ENCODE measurements around the gene MGAT4D.
"Not testable (repeated sequence)": the region's sequence is repeated elsewhere in the genome, so short reads cannot be mapped to it uniquely, and the experiment has no call there.

The MGAT4D gene

DNA sequence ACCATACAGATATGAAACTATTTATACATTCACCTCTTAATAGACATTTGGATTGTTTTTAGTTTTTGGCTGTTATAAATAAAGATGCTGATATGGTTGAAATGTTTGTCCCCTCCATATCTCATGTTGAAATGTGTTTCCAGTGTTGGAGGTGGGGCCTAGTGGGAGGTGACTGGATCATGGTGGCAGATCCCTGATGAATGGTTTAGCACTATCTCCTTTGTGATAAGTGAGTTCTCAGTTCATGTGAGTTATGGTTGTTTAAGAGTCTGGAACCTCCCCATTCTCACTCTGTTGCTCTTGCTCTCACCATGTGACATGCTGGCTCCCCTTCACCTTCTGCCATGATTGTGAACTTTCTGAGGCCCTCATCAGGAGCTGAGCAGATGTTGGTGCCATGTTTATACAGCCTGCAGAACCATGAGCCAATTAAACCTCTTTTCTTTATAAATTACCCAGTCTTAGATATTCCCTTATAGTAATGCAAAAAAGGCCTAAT is 58.4 kb downstream of the MGAT4D start:
- DNase-seq (ENCODE audit: low spot score) = no peak

DNA sequence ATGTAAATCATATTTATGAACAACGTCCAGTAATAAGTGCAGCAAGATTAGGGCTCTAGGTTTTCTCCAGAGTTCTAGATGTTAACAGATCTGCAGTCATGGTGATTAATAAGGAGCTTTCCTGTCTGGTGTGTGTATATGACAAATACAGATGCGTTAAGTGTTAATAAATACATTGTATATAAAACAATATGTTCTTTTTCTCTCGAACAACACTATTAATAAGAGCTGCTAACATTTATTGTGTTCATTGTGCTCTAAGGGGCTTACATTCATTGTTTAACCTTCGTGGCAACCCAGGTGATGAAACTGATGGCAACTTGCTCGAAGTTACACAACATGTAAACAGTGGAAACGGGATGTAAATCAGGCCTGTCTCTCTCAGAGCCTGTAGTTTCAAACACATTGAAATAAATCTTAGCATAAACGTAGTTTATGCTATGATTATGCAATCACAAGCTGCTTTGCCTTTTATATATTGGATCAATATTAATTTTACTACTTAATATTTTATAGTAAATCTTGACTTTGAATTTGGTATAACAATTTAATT is 70.1 kb downstream of the MGAT4D start:
- no peak for DNase-seq (ENCODE audit: low spot score)

DNA sequence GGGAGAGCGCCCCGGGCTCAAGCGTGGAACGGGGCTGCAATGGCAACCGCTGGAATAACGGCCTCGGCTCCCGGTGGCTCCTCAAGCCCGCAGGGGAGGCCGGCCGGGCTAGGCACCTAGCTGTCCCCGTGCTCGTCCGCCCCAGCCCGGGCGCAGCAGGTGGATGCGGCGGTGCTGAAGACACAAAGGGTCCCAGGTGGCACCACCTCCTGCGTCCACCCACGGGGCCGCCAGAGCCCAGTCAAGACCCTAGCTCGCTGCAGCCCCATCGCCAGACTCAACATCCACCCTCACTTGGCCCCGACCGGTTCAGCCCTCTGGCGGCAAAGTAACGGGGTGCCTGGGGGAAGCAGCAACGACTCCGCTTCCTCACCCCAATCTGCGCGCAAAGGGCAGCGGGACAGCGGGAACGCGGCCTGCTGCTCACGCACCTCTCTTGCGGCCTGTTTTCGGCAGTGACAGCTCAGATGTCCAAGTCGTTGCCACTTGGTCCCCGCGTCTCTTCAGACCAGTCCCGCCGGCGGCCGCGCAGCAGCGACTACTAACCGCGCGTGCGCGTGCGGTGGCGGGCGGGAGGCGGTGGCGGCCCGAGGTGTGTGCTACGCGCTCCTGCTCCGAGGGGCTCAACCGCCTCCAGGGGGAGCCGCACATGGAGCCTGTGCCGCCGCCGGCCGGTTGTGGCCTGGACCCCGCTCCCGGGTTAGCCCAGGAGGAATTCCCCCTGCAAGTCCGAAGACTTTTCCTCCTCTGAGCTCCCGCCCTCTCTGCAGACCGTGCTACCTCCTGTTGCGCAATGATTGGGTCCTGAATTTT is 70.8 kb downstream of the MGAT4D start, which contains the start of gene CLGN:
TSS of gene CLGN (minus strand) at position 543 of the 813 bp plus-strand sequence. CDS start 14,570 bp downstream, outside the sequence.
- peak; percentile 53 for DNase-seq (ENCODE audit: low spot score)

DNA sequence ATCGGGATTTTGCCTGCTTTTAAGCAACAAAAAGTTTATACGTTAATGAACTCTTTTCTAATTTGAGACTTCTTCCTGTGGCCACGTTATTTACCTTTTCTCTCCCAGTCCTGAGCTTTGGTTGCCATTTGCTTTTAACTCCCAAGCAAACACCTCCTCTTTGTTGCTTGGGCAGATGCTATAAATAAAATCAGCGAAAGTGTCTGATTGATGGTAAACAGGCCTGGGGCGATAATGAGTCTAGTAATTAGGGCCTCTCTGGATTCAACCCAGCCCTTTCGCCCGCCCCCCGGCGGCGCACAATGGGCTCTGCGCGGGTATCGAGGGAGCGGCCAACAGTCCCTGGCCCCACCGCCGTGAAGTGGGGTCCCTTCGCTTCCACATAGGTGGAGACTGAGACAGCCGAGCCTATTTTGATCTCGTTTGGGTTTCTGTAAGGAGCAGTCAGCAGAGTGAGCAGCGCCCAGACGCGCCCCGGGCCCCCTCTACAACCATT is 71.4 kb downstream of the MGAT4D start:
- no peak for DNase-seq (ENCODE audit: low spot score)

DNA sequence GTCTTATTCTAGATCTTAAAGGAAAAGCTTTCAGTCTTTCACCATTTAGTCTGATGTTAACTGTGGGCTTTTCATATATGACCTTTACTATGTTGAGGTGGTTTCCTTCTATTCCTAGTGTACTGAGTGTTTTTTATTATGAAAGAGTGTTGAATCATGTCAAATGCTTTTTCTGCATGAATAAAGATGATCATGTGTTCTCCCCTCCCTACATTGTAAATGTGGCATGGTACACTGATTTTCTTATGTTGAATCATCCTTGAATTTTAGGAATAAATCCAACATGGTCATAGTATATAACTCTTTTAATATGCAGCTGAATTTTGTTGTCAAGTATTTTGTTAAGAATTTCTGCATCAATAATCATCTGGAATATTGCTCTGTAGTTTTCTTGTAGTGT is 75.0 kb downstream of the MGAT4D start:
- no peak for DNase-seq (ENCODE audit: low spot score)

DNA sequence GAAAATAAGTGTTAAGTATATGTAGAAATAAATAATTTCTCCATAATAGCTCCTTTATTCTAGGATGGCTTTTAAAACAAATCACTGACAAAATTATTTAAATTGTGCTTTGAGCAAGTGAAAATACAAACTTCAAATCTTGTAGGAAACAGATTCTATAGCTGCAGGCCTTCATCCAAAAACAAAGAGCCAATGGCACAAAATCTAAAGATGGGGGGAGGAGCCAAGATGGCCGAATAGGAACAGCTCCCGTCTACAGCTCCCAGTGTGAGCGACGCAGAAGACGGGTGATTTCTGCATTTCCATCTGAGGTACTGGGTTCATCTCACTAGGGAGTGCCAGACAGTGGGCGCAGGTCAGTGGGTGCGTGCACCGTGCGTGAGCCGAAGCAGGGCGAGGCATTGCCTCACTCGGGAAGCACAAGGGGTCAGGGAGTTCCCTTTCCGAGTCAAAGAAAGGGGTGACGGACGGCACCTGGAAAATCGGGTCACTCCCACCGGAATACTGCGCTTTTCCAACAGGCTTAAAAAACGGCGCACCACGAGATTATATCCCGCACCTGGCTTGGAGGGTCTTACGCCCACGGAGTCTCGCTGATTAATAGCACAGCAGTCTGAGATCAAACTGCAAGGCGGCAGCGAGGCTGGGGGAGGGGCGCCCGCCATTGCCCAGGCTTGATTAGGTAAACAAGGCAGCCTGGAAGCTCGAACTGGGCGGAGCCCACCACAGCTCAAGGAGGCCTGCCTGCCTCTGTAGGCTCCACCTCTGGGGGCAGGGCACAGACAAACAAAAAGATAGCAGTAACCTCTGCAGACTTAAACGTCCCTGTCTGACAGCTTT is 84.7 kb downstream of the MGAT4D start:
- not testable (repeated sequence) for DNase-seq (ENCODE audit: low spot score)

DNA sequence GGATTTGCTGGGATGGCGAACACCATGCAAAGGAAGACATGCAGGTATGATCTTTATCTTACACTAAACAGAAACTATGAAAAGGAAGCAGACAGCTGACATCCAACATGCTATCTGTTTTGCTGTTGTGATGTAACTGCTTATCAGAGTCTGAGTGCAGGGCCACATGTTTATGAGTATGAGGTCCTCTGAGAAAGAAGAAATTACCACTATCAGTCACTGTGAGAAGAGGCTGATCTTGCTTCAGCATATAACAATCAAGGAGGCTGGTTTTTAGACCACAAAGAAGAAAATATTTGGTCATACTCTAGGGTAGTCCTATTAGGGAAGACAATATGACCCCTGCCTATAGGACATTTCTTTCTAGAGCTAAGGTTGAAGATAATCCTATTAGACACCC is 89.1 kb downstream of the MGAT4D start:
- no peak for DNase-seq (ENCODE audit: low spot score)

DNA sequence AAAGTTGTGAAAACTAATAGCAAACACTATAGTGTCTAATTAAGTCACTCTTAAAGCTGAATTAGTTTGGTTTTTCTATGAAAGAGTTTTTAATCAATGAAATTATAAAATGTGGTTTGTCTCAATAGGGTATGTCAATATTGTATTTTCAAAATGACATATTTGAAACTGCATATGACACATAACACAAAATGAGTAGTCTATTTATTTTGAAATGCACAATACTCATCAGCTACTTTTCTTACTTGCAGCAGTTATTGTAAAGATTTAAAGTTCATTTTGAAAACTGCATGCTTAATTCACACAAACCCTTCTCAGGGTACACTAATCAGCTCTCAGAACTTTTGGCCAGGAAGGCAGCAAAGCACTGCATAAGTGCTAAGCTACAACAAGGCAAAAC is 91.8 kb downstream of the MGAT4D start:
- DNase-seq (ENCODE audit: low spot score) = no peak

DNA sequence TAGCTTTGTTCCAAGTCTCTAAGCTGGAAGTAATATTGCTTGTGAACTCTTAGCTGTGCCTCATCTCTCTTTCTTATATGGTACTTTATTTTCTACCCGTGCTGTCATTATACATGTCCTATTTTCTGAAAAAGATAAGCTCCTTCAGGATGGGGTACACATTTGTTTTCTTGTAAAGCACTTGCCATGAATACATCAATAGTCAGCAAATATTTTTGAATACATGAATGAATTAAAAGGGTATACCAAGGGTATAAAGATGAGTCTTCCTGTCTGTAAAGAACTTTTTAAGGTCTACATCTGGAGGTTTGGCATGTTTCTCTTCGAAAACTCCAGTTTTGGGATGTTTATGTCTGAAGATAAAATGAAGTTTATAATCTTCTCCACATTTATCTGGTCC is 98.0 kb downstream of the MGAT4D start:
- no peak for DNase-seq (ENCODE audit: low spot score)

DNA sequence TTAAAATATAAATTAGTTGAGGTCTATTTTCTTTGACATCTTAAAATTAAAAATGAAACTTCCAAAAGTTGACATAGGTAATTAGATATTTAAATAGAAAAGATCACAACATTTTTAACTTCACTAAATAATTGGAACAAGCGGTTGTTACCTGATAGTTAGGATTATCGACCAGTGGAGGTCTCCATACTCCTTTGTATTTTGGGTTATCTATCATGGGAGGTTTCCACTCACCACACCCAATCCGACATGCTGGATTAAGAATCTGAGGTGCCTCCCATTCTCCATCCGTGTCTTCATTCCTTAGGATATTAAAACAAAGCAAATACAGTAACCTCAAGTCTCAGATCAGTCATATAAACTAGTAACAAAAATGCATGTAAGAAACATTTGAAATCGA is 102.4 kb downstream of the MGAT4D start:
- no peak for DNase-seq (ENCODE audit: low spot score)
